B cell (primary cell): ENCODE results near the gene DDX50. TPM values are rescaled to one million over a fixed set of nuclear protein-coding genes. Genes with fewer than 3 reads are reported as not detected.
"Not testable (repeated sequence)": the region's sequence is repeated elsewhere in the genome, so short reads cannot be mapped to it uniquely, and the experiment has no call there.

Experiments used
- ATAC-seq: fragments of 200-7000 bp; cut with Tn5 transposase; one replicate; pipeline ENCODE4 v1.10.0; 2021; ENCODE audit warnings: low read depth, mild to moderate bottlenecking, moderate number of reproducible peaks, moderate library complexity
- CTCF ChIA-PET: fragments of 350-600 bp; sonication (Branson Sonifier 250); formaldehyde crosslinking; loops from one replicate; lab custom pipeline; 2021; ENCODE audit warnings: antibody characterized with exemption, inconsistent platforms; lab: Charles Lee
- POLR2A ChIA-PET: fragments of 350-600 bp; sonication (Branson Sonifier 250); formaldehyde crosslinking; loops from one replicate; lab custom pipeline; 2021; ENCODE audit warnings: antibody characterized with exemption; lab: Charles Lee
- DNase-seq: peaks from one replicate; pipeline ENCODE4 v3.0.0; 2013
- H2AFZ ChIP-seq: 2 replicates; pipeline ENCODE4 v1.6.1; 2012; ENCODE audit warnings: mild to moderate bottlenecking, low read depth, low read length; ENCODE audit not compliant: insufficient read depth, poor library complexity, severe bottlenecking
- H3K27ac ChIP-seq, 2 donors: 1 replicate in 1 of 2; 2 replicates in 1 of 2; pipeline ENCODE4 v1.5.1; 2012 to 2013; ENCODE audit warnings: low read length in 2 of 2, mild to moderate bottlenecking in 2 of 2, moderate library complexity in 1 of 2
- H3K27me3 ChIP-seq, 4 experiments: fragments of 200-600 bp in 1 of 4; sonication (generic) in 1 of 4; replicated peaks in 1 of 4; 1 replicate in 2 of 4; 2 replicates in 2 of 4; pipeline versions ENCODE4 v1.6.1 to v1.7.0; 2013 to 2016; ENCODE audit warnings: low read length in 3 of 4, mild to moderate bottlenecking in 2 of 4, mixed read lengths in 1 of 4, moderate library complexity in 1 of 4; ENCODE audit not compliant: insufficient read depth in 4 of 4, control insufficient read depth in 3 of 4; ENCODE audit errors: control extremely low read depth in 1 of 4
- H3K36me3 ChIP-seq, 2 experiments: replicated peaks in 1 of 2; 1 replicate in 1 of 2; 2 replicates in 1 of 2; pipeline versions ENCODE4 v1.6.1 to v1.7.1; 2013; ENCODE audit warnings: low read length in 1 of 2; ENCODE audit not compliant: insufficient read depth in 2 of 2, control insufficient read depth in 1 of 2; ENCODE audit errors: control extremely low read depth in 1 of 2, extremely low read depth in 1 of 2
- H3K4me1 ChIP-seq, 2 donors: fragments of 200-600 bp in 1 of 2; sonication (generic) in 1 of 2; 1 replicate in 1 of 2; 2 replicates in 1 of 2; pipeline versions ENCODE4 v1.5.1 to v1.6.1; 2013 to 2017; ENCODE audit warnings: low read length in 2 of 2; ENCODE audit not compliant: control insufficient read depth in 2 of 2, insufficient read depth in 2 of 2
- H3K4me2 ChIP-seq: replicated peaks from 2 replicates; pipeline ENCODE3; 2012; ENCODE audit warnings: mild to moderate bottlenecking, low read depth, low read length; ENCODE audit not compliant: poor library complexity, severe bottlenecking
- H3K4me3 ChIP-seq, 5 experiments: fragments of 200-600 bp in 1 of 5; sonication (generic) in 1 of 5; 1 replicate in 3 of 5; 2 replicates in 2 of 5; pipeline versions ENCODE4 v1.5.1 to v1.7.0; 2011 to 2016; ENCODE audit warnings: low read length in 4 of 5, mild to moderate bottlenecking in 4 of 5, low read depth in 2 of 5, control low read depth in 1 of 5, moderate library complexity in 1 of 5; ENCODE audit not compliant: insufficient read depth in 1 of 5; ENCODE audit errors: control extremely low read depth in 1 of 5, extremely low read depth in 1 of 5
- H3K79me2 ChIP-seq: fragments of 200-600 bp; sonication (generic); one replicate; pipeline ENCODE4 v1.6.0; 2016; ENCODE audit warnings: low read length; ENCODE audit not compliant: control insufficient read depth, insufficient read depth
- H3K9ac ChIP-seq: fragments of 200-600 bp; sonication (generic); 2 replicates; pipeline ENCODE4 v1.6.1; 2017; ENCODE audit warnings: mild to moderate bottlenecking, low read length, moderate library complexity
- H3K9me3 ChIP-seq, 3 donors: one replicate each; pipeline versions ENCODE4 v1.6.1 to v1.7.1; 2013; ENCODE audit warnings: low read length in 2 of 3; ENCODE audit not compliant: control insufficient read depth in 2 of 3, insufficient read depth in 1 of 3; ENCODE audit errors: control extremely low read depth in 1 of 3
- H4K20me1 ChIP-seq: 2 replicates; pipeline ENCODE4 v1.6.0; 2012; ENCODE audit warnings: mild to moderate bottlenecking, low read length; ENCODE audit not compliant: insufficient read depth, control insufficient read depth, poor library complexity, severe bottlenecking
- H3K27ac Mint-ChIP-seq: one replicate; pipeline ENCODE4 v1.8.0; 2021; ENCODE audit warnings: mixed read lengths
- H3K27me3 Mint-ChIP-seq: one replicate; pipeline ENCODE4 v1.8.0; 2021; ENCODE audit warnings: mixed read lengths
- H3K4me1 Mint-ChIP-seq: one replicate; pipeline ENCODE4 v1.8.0; 2021; ENCODE audit warnings: mixed read lengths
- H3K4me3 Mint-ChIP-seq: one replicate; pipeline ENCODE4 v1.8.0; 2021; ENCODE audit warnings: mixed read lengths
- H3K9me3 Mint-ChIP-seq: one replicate; pipeline ENCODE4 v1.8.0; 2022; ENCODE audit warnings: mixed read lengths; ENCODE audit not compliant: insufficient read depth
- CTCF ChIP-seq: fragments of 200-600 bp; IDR thresholded peaks from one replicate; pipeline ENCODE4 v1.8.0; 2022; ENCODE audit warnings: antibody characterized with exemption, mild to moderate bottlenecking
- EZH2 ChIP-seq: IDR thresholded peaks from 2 replicates; pipeline ENCODE4 v1.6.1; 2012; ENCODE audit warnings: borderline replicate concordance, low read depth, mild to moderate bottlenecking, moderate library complexity, low read length; ENCODE audit not compliant: insufficient read depth, poor library complexity, severe bottlenecking
- WGBS: methylation state at CpG from one replicate; pipeline ENCODE4 v1.1.5; 2013; ENCODE audit warnings: missing lambda C conversion rate; ENCODE audit not compliant: insufficient coverage; 5-methylcytosine and 5-hydroxymethylcytosine counted together
- intact Hi-C: fragments of 100-400 bp; cut with micrococcal nuclease; formaldehyde crosslinking; loops from one replicate; pipeline ENCODE4 v1.10.0; 2022
- polyA plus RNA-seq: library from polyadenylated mRNA; depleted of rRNA; stranded (reverse); fragments of >200 nt; gene quantifications from 2 replicates; pipeline ENCODE4 v1.2.3, GENCODE V29; 2012
- total RNA-seq, 2 donors: library from RNA; stranded (reverse); fragments of 120-200 nt in 1 of 2; gene quantifications; 1 replicate in 1 of 2; 2 replicates in 1 of 2; pipeline versions ENCODE4 v1.2.3 to v1.2.4, GENCODE V29; 2013 to 2022

DDX50 gene
- total and polyA plus RNA-seq, 2 donors (not counting 1 experiment from before 2014, with no cell fraction given), result 15.6 to 39.3 TPM

- not testable (repeated sequence) for DNase-seq, H2AFZ ChIP-seq
- CTCF ChIA-PET, result interaction anchor here (0.7 kb wide), 1 partner anchor 8 kb away, joined by 4 read pairs; no protein-coding TSS in a partner anchor
Measured at GRCh38 chr10:68940917-68941316, 39.8 kb downstream of the DDX50 start.

GRCh38 chr10:68950598-68950997, 49.5 kb downstream of the DDX50 start:
- no peaks in the 10 kb centered on the region for H3K9me3 ChIP-seq
- H2AFZ ChIP-seq, result no peak overlapping the region
- ATAC-seq, result no peak
- H3K9me3 Mint-ChIP-seq, result no peaks in the 10 kb centered on the region
- no peaks in the 10 kb centered on the region for H3K27me3 Mint-ChIP-seq
- no peak overlapping the region for H3K9ac ChIP-seq
- TF ChIP-seq CTCF (no peak), EZH2 (no peak)
- peaks cover 4% of the 10 kb centered on the region for H3K4me1 Mint-ChIP-seq
- intact Hi-C loops, result loop anchor here (10.0 kb wide), 1 partner anchor 546 kb away; the partner anchor contains the start of gene RUFY2
- peaks cover 6% of the 10 kb centered on the region for H3K79me2 ChIP-seq
- H3K27me3 ChIP-seq, result no peaks in the 10 kb centered on the region
- H3K4me3 ChIP-seq, result no peak overlapping the region
- H3K4me2 ChIP-seq, result no peak overlapping the region
- H3K4me1 ChIP-seq, result peaks cover 0 to 9% of the 10 kb centered on the region in 2 donors
- no peaks in the 10 kb centered on the region for H4K20me1 ChIP-seq
- ChIA-PET POLR2A (no interaction called here), CTCF (interaction anchor here (1.5 kb wide), 1 partner anchor 49 kb away, joined by 3 read pairs; no protein-coding TSS in a partner anchor)
- no peak overlapping the region for H3K27ac ChIP-seq
- peaks cover 19 to 24% of the 10 kb centered on the region in 2 experiments for H3K36me3 ChIP-seq
- H3K27ac Mint-ChIP-seq, result no peak overlapping the region
- 95% methylated on average over 3 of the region's 3 CpGs for WGBS
- no peak for DNase-seq
- H3K4me3 Mint-ChIP-seq, result no peak overlapping the region

More at GRCh38 chr10:68940917-68941316, 39.8 kb downstream of the DDX50 start:
- H3K27me3 ChIP-seq, H3K4me3 Mint-ChIP-seq, H3K4me1 ChIP-seq, H3K4me3 ChIP-seq, H3K79me2 ChIP-seq, H3K27ac ChIP-seq, H3K9me3 Mint-ChIP-seq, H3K4me2 ChIP-seq, ATAC-seq, H4K20me1 ChIP-seq, H3K4me1 Mint-ChIP-seq, H3K27ac Mint-ChIP-seq, H3K9ac ChIP-seq, H3K9me3 ChIP-seq, H3K27me3 Mint-ChIP-seq, intact Hi-C loops, POLR2A ChIA-PET: not testable (repeated sequence)
- H3K36me3 ChIP-seq, result peaks cover 11 to 58% of the 10 kb centered on the region in 2 experiments
